WTC11 (cell line): Measurements from ENCODE around the gene TNPO3. TPM values are rescaled to one million over a fixed set of nuclear protein-coding genes. Genes with fewer than 3 reads are reported as not detected.

Experiments used
- ATAC-seq: fragments of 200-7000 bp; cut with Tn5 transposase; 2 replicates; pipeline ENCODE4 v1.10.0; 2021; ENCODE audit warnings: mild to moderate bottlenecking, moderate library complexity
- CTCF ChIA-PET: fragments of 300-600 bp; sonication (Branson Sonifier 250); formaldehyde crosslinking; loops from one replicate; lab custom pipeline; 2021; ENCODE audit warnings: antibody characterized with exemption; lab: Charles Lee
- POLR2A ChIA-PET: fragments of 350-600 bp; sonication (Branson Sonifier 250); formaldehyde crosslinking; loops from one replicate; lab custom pipeline; 2021; ENCODE audit warnings: antibody characterized with exemption; lab: Charles Lee
- DNase-seq: peaks from one replicate; pipeline ENCODE4 v3.0.0; 2021; ENCODE audit warnings: low spot score
- H3K27ac Mint-ChIP-seq: 2 replicates; pipeline ENCODE4 v1.8.0; 2021; ENCODE audit warnings: mixed read lengths
- H3K27me3 Mint-ChIP-seq: 2 replicates; pipeline ENCODE4 v1.8.0; 2021; ENCODE audit warnings: low read depth, mild to moderate bottlenecking, moderate library complexity, mixed read lengths
- H3K36me3 Mint-ChIP-seq: 2 replicates; pipeline ENCODE4 v1.8.0; 2021; ENCODE audit warnings: mixed read lengths
- H3K4me1 Mint-ChIP-seq: 2 replicates; pipeline ENCODE4 v1.8.0; 2022; ENCODE audit warnings: mixed read lengths
- H3K4me3 Mint-ChIP-seq: 2 replicates; pipeline ENCODE4 v1.8.0; 2021; ENCODE audit warnings: mild to moderate bottlenecking, moderate library complexity, mixed read lengths
- H3K9me3 Mint-ChIP-seq: 2 replicates; pipeline ENCODE4 v1.8.0; 2021; ENCODE audit warnings: mixed read lengths
- ATF2 ChIP-seq: sonication (generic); formaldehyde crosslinking; IDR thresholded peaks from 2 replicates; pipeline ENCODE4 v1.8.1; 2022; ENCODE audit warnings: low read depth, missing genetic modification reagents, borderline replicate concordance
- E2F5 ChIP-seq: sonication (generic); formaldehyde crosslinking; IDR thresholded peaks from 2 replicates; pipeline ENCODE4 v1.8.1; 2022; ENCODE audit warnings: mild to moderate bottlenecking, moderate library complexity, missing genetic modification reagents
- ERG ChIP-seq: fragments of 250-450 bp; sonication (Bioruptor Pico); IDR thresholded peaks from 2 replicates; pipeline ENCODE4 v1.8.0; 2021; ENCODE audit warnings: mild to moderate bottlenecking
- GTF2I ChIP-seq: fragments of 250-450 bp; sonication (Bioruptor Pico); conservative IDR thresholded peaks from 2 replicates; pipeline ENCODE4 v1.4.0; 2021; ENCODE audit warnings: mild to moderate bottlenecking
- KAT7 ChIP-seq: sonication (generic); formaldehyde crosslinking; IDR thresholded peaks from 2 replicates; pipeline ENCODE4 v1.8.1; 2023; ENCODE audit warnings: missing genetic modification reagents, mild to moderate bottlenecking, borderline replicate concordance
- MAX ChIP-seq: sonication (generic); formaldehyde crosslinking; IDR thresholded peaks from 2 replicates; pipeline ENCODE4 v1.8.0; 2022; ENCODE audit warnings: mild to moderate bottlenecking, missing genetic modification reagents
- MXD4 ChIP-seq: fragments of 250-450 bp; sonication (Bioruptor Pico); IDR thresholded peaks from 2 replicates; pipeline ENCODE4 v1.8.0; 2021; ENCODE audit warnings: mild to moderate bottlenecking, moderate library complexity, borderline replicate concordance
- NR3C1 ChIP-seq: sonication (generic); formaldehyde crosslinking; conservative IDR thresholded peaks from 2 replicates; pipeline ENCODE4 v1.8.1; 2023; ENCODE audit warnings: low read depth, mild to moderate bottlenecking, missing genetic modification reagents
- OVOL2 ChIP-seq: fragments of 250-450 bp; sonication (Bioruptor Pico); IDR thresholded peaks from 2 replicates; pipeline ENCODE4 v1.9.0; 2021; ENCODE audit warnings: mild to moderate bottlenecking, borderline replicate concordance
- TCF7 ChIP-seq: sonication (generic); formaldehyde crosslinking; IDR thresholded peaks from 2 replicates; pipeline ENCODE4 v1.8.0; 2022; ENCODE audit warnings: mild to moderate bottlenecking, low read depth, missing genetic modification reagents, moderate library complexity
- TEAD1 ChIP-seq: sonication (generic); formaldehyde crosslinking; IDR thresholded peaks from 2 replicates; pipeline ENCODE4 v1.8.0; 2022; ENCODE audit warnings: mild to moderate bottlenecking, missing genetic modification reagents
- TEAD4 ChIP-seq: sonication (generic); formaldehyde crosslinking; IDR thresholded peaks from 2 replicates; pipeline ENCODE4 v1.8.0; 2022; ENCODE audit warnings: mild to moderate bottlenecking, missing genetic modification reagents
- USF2 ChIP-seq: sonication (generic); formaldehyde crosslinking; IDR thresholded peaks from 2 replicates; pipeline ENCODE4 v1.8.1; 2023; ENCODE audit warnings: mild to moderate bottlenecking, missing genetic modification reagents, moderate library complexity
- ZNF219 ChIP-seq: sonication (generic); formaldehyde crosslinking; IDR thresholded peaks from 2 replicates; pipeline ENCODE4 v1.8.0; 2023; ENCODE audit warnings: missing genetic modification reagents, mild to moderate bottlenecking, borderline replicate concordance
- ZNF232 ChIP-seq: sonication (generic); formaldehyde crosslinking; IDR thresholded peaks from 2 replicates; pipeline ENCODE4 v1.8.0; 2022; ENCODE audit warnings: mild to moderate bottlenecking, missing genetic modification reagents
- ZNF416 ChIP-seq: fragments of 250-450 bp; sonication (Bioruptor Pico); IDR thresholded peaks from 2 replicates; pipeline ENCODE4 v1.9.0; 2021; ENCODE audit warnings: mild to moderate bottlenecking, inconsistent platforms
- ZNF512 ChIP-seq: sonication (generic); formaldehyde crosslinking; IDR thresholded peaks from 2 replicates; pipeline ENCODE4 v1.8.1; 2022; ENCODE audit warnings: missing genetic modification reagents, borderline replicate concordance
- ZNF532 ChIP-seq: fragments of 250-450 bp; sonication (Bioruptor Pico); IDR thresholded peaks from 2 replicates; pipeline ENCODE4 v1.9.0; 2021; ENCODE audit warnings: mild to moderate bottlenecking, borderline replicate concordance
- total RNA-seq: library from RNA; stranded (reverse); gene quantifications from 3 replicates; pipeline ENCODE4 v1.2.3, GENCODE V29; 2021

TNPO3 gene
- total RNA-seq, 1 experiment from 2014 or later: 91.7 TPM

GRCh38 chr7:128939075-128939860 lies 115.6 kb downstream of the TNPO3 start:
- POLR2A ChIA-PET: interaction anchor here (1.0 kb wide), 1 partner anchor 14 kb away, joined by 3 read pairs; no protein-coding TSS in a partner anchor
- Mint-ChIP-seq H3K4me3 (peak overlapping the region; percentile 87; the same call in 1 of the 2 replicates), H3K36me3 (no peaks in the 10 kb centered on the region), H3K4me1 (peaks cover 11% of the 10 kb centered on the region), H3K27ac (no peak overlapping the region), H3K9me3 (no peaks in the 10 kb centered on the region), H3K27me3 (peaks cover 58% of the 10 kb centered on the region)
- DNase-seq: no peak
- CTCF ChIA-PET: interaction anchor here (1.1 to 2.3 kb wide), 6 partner anchors 9 to 152 kb away, joined by 4 to 15 read pairs (median 8); partner anchors contain the start of gene KCP
- TF ChIP-seq NR3C1 (CRISPR knock-in tag) (no peak), E2F5 (no peak), ERG (CRISPR knock-in tag) (no peak), TEAD4 (CRISPR knock-in tag) (no peak), MXD4 (no peak), TEAD1 (CRISPR knock-in tag) (no peak), ZNF512 (CRISPR knock-in tag) (no peak), KAT7 (no peak), TCF7 (CRISPR knock-in tag) (no peak), ATF2 (CRISPR knock-in tag) (no peak), ZNF532 (no peak), ZNF232 (CRISPR knock-in tag) (no peak), ZNF219 (CRISPR knock-in tag) (no peak), GTF2I (no peak), OVOL2 (CRISPR knock-in tag) (no peak), USF2 (CRISPR knock-in tag) (no peak), MAX (CRISPR knock-in tag) (no peak), ZNF416 (CRISPR knock-in tag) (no peak)
- ATAC-seq: no peak
